ENCODE measurements around the gene RND3. TPM values are rescaled to one million over a fixed set of nuclear protein-coding genes. Genes with fewer than 3 reads are reported as not detected.

The RND3 gene
- polyA plus RNA-seq, 1 experiment, result 255 TPM

GRCh38 chr2:150442484-150442883 is 45.0 kb downstream of the RND3 start:
- no peak for DNase-seq (ENCODE audit: low read depth)
- no peaks in the 10 kb centered on the region for H3K36me3 ChIP-seq (ENCODE audit: control insufficient read depth, insufficient read depth, low read length)

GRCh38 chr2:150441784-150442183 is 45.7 kb downstream of the RND3 start:
- no peak overlapping the region for H3K4me3 ChIP-seq (ENCODE audit: low read depth, low read length)
- H3K36me3 ChIP-seq (ENCODE audit: control insufficient read depth, insufficient read depth, low read length), result no peaks in the 10 kb centered on the region
- DNase-seq (ENCODE audit: low read depth), result no peak
- H3K27me3 ChIP-seq (ENCODE audit: control insufficient read depth, insufficient read depth, low read length), result no peaks in the 10 kb centered on the region
- no peak for TF ChIP-seq CTCF (IDR thresholded peaks at IDR 0.05; ENCODE audit: insufficient read depth, low read depth, low read length)
- CTCF ChIA-PET, result interaction anchor here (0.6 kb wide), 1 partner anchor 28 kb away, joined by 3 read pairs; no protein-coding TSS in a partner anchor
- POLR2A ChIA-PET, result no interaction called here

More at GRCh38 chr2:150442484-150442883, 45.0 kb downstream of the RND3 start:
- H3K4me3 ChIP-seq (ENCODE audit: low read depth, low read length), result no peak overlapping the region
- ChIA-PET CTCF (no interaction called here), POLR2A (no interaction called here)
- H3K27me3 ChIP-seq (ENCODE audit: control insufficient read depth, insufficient read depth, low read length), result no peaks in the 10 kb centered on the region
- no peak for TF ChIP-seq CTCF (IDR thresholded peaks at IDR 0.05; ENCODE audit: insufficient read depth, low read depth, low read length)

GRCh38 chr2:150441226-150441625 is 46.2 kb downstream of the RND3 start:
- DNase-seq (ENCODE audit: low read depth), result no peak
- TF ChIP-seq CTCF (IDR thresholded peaks at IDR 0.05; ENCODE audit: insufficient read depth, low read depth, low read length), result no peak
- ChIA-PET CTCF (interaction anchor here (0.6 kb wide), 1 partner anchor 27 kb away, joined by 3 read pairs; no protein-coding TSS in a partner anchor), POLR2A (no interaction called here)
- H3K36me3 ChIP-seq (ENCODE audit: control insufficient read depth, insufficient read depth, low read length), result no peaks in the 10 kb centered on the region
- H3K4me3 ChIP-seq (ENCODE audit: low read depth, low read length), result no peak overlapping the region
- H3K27me3 ChIP-seq (ENCODE audit: control insufficient read depth, insufficient read depth, low read length), result no peaks in the 10 kb centered on the region

- DNase-seq (ENCODE audit: low read depth), result no peak
- no peak for TF ChIP-seq CTCF (IDR thresholded peaks at IDR 0.05; ENCODE audit: insufficient read depth, low read depth, low read length)
- H3K4me3 ChIP-seq (ENCODE audit: low read depth, low read length), result no peak overlapping the region
- no peaks in the 10 kb centered on the region for H3K36me3 ChIP-seq (ENCODE audit: control insufficient read depth, insufficient read depth, low read length)
- CTCF ChIA-PET, result interaction anchor here (0.6 kb wide), 1 partner anchor 184 kb away, joined by 3 read pairs; no protein-coding TSS in a partner anchor
- POLR2A ChIA-PET, result no interaction called here
- H3K27me3 ChIP-seq (ENCODE audit: control insufficient read depth, insufficient read depth, low read length), result no peaks in the 10 kb centered on the region
Measured at GRCh38 chr2:150438654-150439053, 48.8 kb downstream of the RND3 start.

GRCh38 chr2:150438041-150438440 is 49.4 kb downstream of the RND3 start:
- Histone ChIP-seq H3K36me3 (ENCODE audit: control insufficient read depth, insufficient read depth, low read length) (no peaks in the 10 kb centered on the region), H3K27me3 (ENCODE audit: control insufficient read depth, insufficient read depth, low read length) (no peaks in the 10 kb centered on the region), H3K4me3 (ENCODE audit: low read depth, low read length) (no peak overlapping the region)
- POLR2A ChIA-PET, result no interaction called here
- CTCF ChIA-PET, result interaction anchor here (0.6 kb wide), 1 partner anchor 184 kb away, joined by 3 read pairs; no protein-coding TSS in a partner anchor
- no peak for TF ChIP-seq CTCF (IDR thresholded peaks at IDR 0.05; ENCODE audit: insufficient read depth, low read depth, low read length)
- DNase-seq (ENCODE audit: low read depth), result no peak

Data from BJ (cell line).